Astrocyte of the spinal cord (primary cell): ENCODE measurements around the gene HILPDA.
"Not testable (repeated sequence)": the region's sequence is repeated elsewhere in the genome, so short reads cannot be mapped to it uniquely, and the experiment has no call there.

Experiments used
- DNase-seq: peaks from one replicate; pipeline ENCODE4 v3.0.0; 2011; ENCODE audit warnings: low read depth, low spot score
- H3K4me3 ChIP-seq: 2 replicates; pipeline ENCODE4 v1.5.1; 2011; ENCODE audit warnings: low read depth, mild to moderate bottlenecking, low read length, moderate library complexity
- CTCF ChIP-seq: IDR thresholded peaks from 2 replicates; pipeline ENCODE4 v1.5.1; 2012; ENCODE audit warnings: low read depth, mild to moderate bottlenecking, low read length, inconsistent platforms
- in situ Hi-C: cut with HindIII; loops from 2 replicates; pipeline ENCODE4 v1.10.0; 2017; ENCODE audit warnings: low sequenced_read_pairs

HILPDA gene

GRCh38 chr7:128462460-128462859 lies 6.8 kb downstream of the HILPDA start:
- in situ Hi-C loops, result no loop called here
- TF ChIP-seq CTCF, result no peak
- no peak overlapping the region for H3K4me3 ChIP-seq
- no peak for DNase-seq

- DNase-seq, H3K4me3 ChIP-seq, in situ Hi-C loops: not testable (repeated sequence)
Observed at GRCh38 chr7:128463345-128463744, 7.7 kb downstream of the HILPDA start.

- H3K4me3 ChIP-seq, DNase-seq, in situ Hi-C loops: not testable (repeated sequence)
Observed at GRCh38 chr7:128463933-128464332, 8.3 kb downstream of the HILPDA start.

- in situ Hi-C loops, H3K4me3 ChIP-seq: not testable (repeated sequence)
Observed at GRCh38 chr7:128466871-128467270, 11.2 kb downstream of the HILPDA start.

GRCh38 chr7:128476402-128477335 lies 21.0 kb downstream of the HILPDA start, which contains the start of gene METTL2B:
Gene METTL2B (plus strand): TSS chr7:128476748. CDS start chr7:128476766, 18 bp downstream.
- H3K4me3 ChIP-seq, result peak within 1 kb of the TSS; percentile 83
- peak; percentile 90 for DNase-seq
- TF ChIP-seq CTCF, result peak; percentile 44
- in situ Hi-C loops, result not testable (repeated sequence)

More at GRCh38 chr7:128466871-128467270, 11.2 kb downstream of the HILPDA start:
- not testable (repeated sequence) for DNase-seq

- peak overlapping the region; percentile 83 for H3K4me3 ChIP-seq
- in situ Hi-C loops, DNase-seq: not testable (repeated sequence)
Observed at GRCh38 chr7:128477336-128477690, 21.6 kb downstream of the HILPDA start.

GRCh38 chr7:128479082-128479481 lies 23.4 kb downstream of the HILPDA start:
- DNase-seq, in situ Hi-C loops, H3K4me3 ChIP-seq: not testable (repeated sequence)

GRCh38 chr7:128488134-128488533 lies 32.5 kb downstream of the HILPDA start:
- H3K4me3 ChIP-seq, in situ Hi-C loops, DNase-seq: not testable (repeated sequence)

- no peak overlapping the region for H3K4me3 ChIP-seq
- no peak for TF ChIP-seq CTCF
- DNase-seq, result no peak
- in situ Hi-C loops, result no loop called here
Observed at GRCh38 chr7:128497405-128497804, 41.7 kb downstream of the HILPDA start.

GRCh38 chr7:128505416-128505815 lies 49.7 kb downstream of the HILPDA start:
- H3K4me3 ChIP-seq, DNase-seq, in situ Hi-C loops: not testable (repeated sequence)

- in situ Hi-C loops, DNase-seq, H3K4me3 ChIP-seq: not testable (repeated sequence)
Observed at GRCh38 chr7:128506819-128507218, 51.1 kb downstream of the HILPDA start.

GRCh38 chr7:128507321-128507993 lies 51.8 kb downstream of the HILPDA start:
- DNase-seq, in situ Hi-C loops, H3K4me3 ChIP-seq: not testable (repeated sequence)
